Activated CD4-positive, alpha-beta T cell treated with anti-CD3 and anti-CD28 coated beads, Interleukin-2, Interleukin-6, amounts not matched to agents 100 ng/mL and 50 ng/mL, durations not matched to agents 16 hours and 8 hours (primary cell): Measurements from ENCODE around the gene TSPAN15.
"Not testable (repeated sequence)": the region's sequence is repeated elsewhere in the genome, so short reads cannot be mapped to it uniquely, and the experiment has no call there.

ENCODE experiments used
- DNase-seq: peaks from one replicate; pipeline ENCODE4 v3.0.0-alpha.2; 2020

The TSPAN15 gene

GRCh38 chr10:69450395-69450794 is 870 bp upstream of the TSPAN15 start:
- DNase-seq, result not testable (repeated sequence)

- no peak for DNase-seq
Measured at GRCh38 chr10:69451784-69452251, 553 bp downstream of the TSPAN15 start.

GRCh38 chr10:69452676-69453415 is 1.6 kb downstream of the TSPAN15 start:
- DNase-seq, result no peak

GRCh38 chr10:69453795-69454194 is 2.5 kb downstream of the TSPAN15 start:
- DNase-seq, result no peak

GRCh38 chr10:69455006-69455763 is 3.9 kb downstream of the TSPAN15 start:
- DNase-seq, result no peak

GRCh38 chr10:69456880-69457693 is 5.8 kb downstream of the TSPAN15 start:
- no peak for DNase-seq

GRCh38 chr10:69457771-69458237 is 6.5 kb downstream of the TSPAN15 start:
- DNase-seq, result no peak

- DNase-seq, result no peak
Measured at GRCh38 chr10:69458430-69459100, 7.3 kb downstream of the TSPAN15 start.

GRCh38 chr10:69459101-69459790 is 8.0 kb downstream of the TSPAN15 start:
- DNase-seq, result no peak

GRCh38 chr10:69459893-69460575 is 8.8 kb downstream of the TSPAN15 start:
- DNase-seq, result no peak

GRCh38 chr10:69460576-69461242 is 9.4 kb downstream of the TSPAN15 start:
- DNase-seq, result no peak

GRCh38 chr10:69461243-69462025 is 10.2 kb downstream of the TSPAN15 start:
- no peak for DNase-seq

- no peak for DNase-seq
Measured at GRCh38 chr10:69463886-69464285, 12.6 kb downstream of the TSPAN15 start.

GRCh38 chr10:69464401-69464800 is 13.1 kb downstream of the TSPAN15 start:
- no peak for DNase-seq

- peak; percentile 16 for DNase-seq
Measured at GRCh38 chr10:69464801-69465401, 13.6 kb downstream of the TSPAN15 start.

- peak; percentile 25 for DNase-seq
Measured at GRCh38 chr10:69465457-69466157, 14.3 kb downstream of the TSPAN15 start.

- DNase-seq, result no peak
Measured at GRCh38 chr10:69466158-69466490, 14.9 kb downstream of the TSPAN15 start.

GRCh38 chr10:69466689-69467088 is 15.4 kb downstream of the TSPAN15 start:
- DNase-seq, result no peak
